ENCODE data around the gene PRICKLE2.

The PRICKLE2 gene

GRCh38 chr3:64221571-64222257 lies 3.6 kb downstream of the PRICKLE2 start:
- Histone ChIP-seq H3K9ac (ENCODE audit: low read depth, low read length) (no peak overlapping the region), H3K4me1 (ENCODE audit: insufficient read depth, low read length) (peaks cover 34% of the 10 kb centered on the region), H3K36me3 (ENCODE audit: insufficient read depth, low read length) (no peaks in the 10 kb centered on the region), H3K9me3 (ENCODE audit: control insufficient read depth, insufficient read depth, low read length) (no peaks in the 10 kb centered on the region)

GRCh38 chr3:64220161-64220914 lies 4.9 kb downstream of the PRICKLE2 start:
- Histone ChIP-seq H3K36me3 (ENCODE audit: insufficient read depth, low read length) (no peaks in the 10 kb centered on the region), H3K4me1 (ENCODE audit: insufficient read depth, low read length) (peaks cover 36% of the 10 kb centered on the region), H3K9me3 (ENCODE audit: control insufficient read depth, insufficient read depth, low read length) (no peaks in the 10 kb centered on the region), H3K9ac (ENCODE audit: low read depth, low read length) (no peak overlapping the region)

GRCh38 chr3:64218746-64219145 lies 6.5 kb downstream of the PRICKLE2 start:
- no peaks in the 10 kb centered on the region for H3K9me3 ChIP-seq (ENCODE audit: control insufficient read depth, insufficient read depth, low read length)
- no peak overlapping the region for H3K9ac ChIP-seq (ENCODE audit: low read depth, low read length)
- peaks cover 44% of the 10 kb centered on the region for H3K4me1 ChIP-seq (ENCODE audit: insufficient read depth, low read length)
- H3K36me3 ChIP-seq (ENCODE audit: insufficient read depth, low read length), result no peaks in the 10 kb centered on the region

GRCh38 chr3:64218329-64218728 lies 6.9 kb downstream of the PRICKLE2 start:
- H3K9ac ChIP-seq (ENCODE audit: low read depth, low read length), result no peak overlapping the region
- no peaks in the 10 kb centered on the region for H3K36me3 ChIP-seq (ENCODE audit: insufficient read depth, low read length)
- peaks cover 44% of the 10 kb centered on the region for H3K4me1 ChIP-seq (ENCODE audit: insufficient read depth, low read length)
- no peaks in the 10 kb centered on the region for H3K9me3 ChIP-seq (ENCODE audit: control insufficient read depth, insufficient read depth, low read length)

- Histone ChIP-seq H3K4me1 (ENCODE audit: insufficient read depth, low read length) (peaks cover 42% of the 10 kb centered on the region), H3K9ac (ENCODE audit: low read depth, low read length) (no peak overlapping the region), H3K36me3 (ENCODE audit: insufficient read depth, low read length) (no peaks in the 10 kb centered on the region)
These were observed 8.8 kb downstream of the PRICKLE2 start for GRCh38 chr3:64216274-64217147.

GRCh38 chr3:64215559-64215958 lies 9.7 kb downstream of the PRICKLE2 start:
- Histone ChIP-seq H3K36me3 (ENCODE audit: insufficient read depth, low read length) (no peaks in the 10 kb centered on the region), H3K9me3 (ENCODE audit: control insufficient read depth, insufficient read depth, low read length) (no peaks in the 10 kb centered on the region), H3K9ac (ENCODE audit: low read depth, low read length) (no peak overlapping the region), H3K4me1 (ENCODE audit: insufficient read depth, low read length) (peaks cover 32% of the 10 kb centered on the region)

More at GRCh38 chr3:64216274-64217147, 8.8 kb downstream of the PRICKLE2 start:
- no peaks in the 10 kb centered on the region for H3K9me3 ChIP-seq (ENCODE audit: control insufficient read depth, insufficient read depth, low read length)

- no peak overlapping the region for H3K9ac ChIP-seq (ENCODE audit: low read depth, low read length)
- H3K4me1 ChIP-seq (ENCODE audit: insufficient read depth, low read length), result peaks cover 28% of the 10 kb centered on the region
- no peaks in the 10 kb centered on the region for H3K36me3 ChIP-seq (ENCODE audit: insufficient read depth, low read length)
- H3K9me3 ChIP-seq (ENCODE audit: control insufficient read depth, insufficient read depth, low read length), result no peaks in the 10 kb centered on the region
These were observed 10.2 kb downstream of the PRICKLE2 start for GRCh38 chr3:64215103-64215502.

- Histone ChIP-seq H3K9ac (ENCODE audit: low read depth, low read length) (no peak overlapping the region), H3K4me1 (ENCODE audit: insufficient read depth, low read length) (peaks cover 27% of the 10 kb centered on the region), H3K9me3 (ENCODE audit: control insufficient read depth, insufficient read depth, low read length) (no peaks in the 10 kb centered on the region), H3K36me3 (ENCODE audit: insufficient read depth, low read length) (no peaks in the 10 kb centered on the region)
These were observed 10.8 kb downstream of the PRICKLE2 start for GRCh38 chr3:64214381-64215018.

- Histone ChIP-seq H3K36me3 (ENCODE audit: insufficient read depth, low read length) (no peaks in the 10 kb centered on the region), H3K9me3 (ENCODE audit: control insufficient read depth, insufficient read depth, low read length) (no peaks in the 10 kb centered on the region), H3K4me1 (ENCODE audit: insufficient read depth, low read length) (peaks cover 24% of the 10 kb centered on the region), H3K9ac (ENCODE audit: low read depth, low read length) (no peak overlapping the region)
These were observed 11.3 kb downstream of the PRICKLE2 start for GRCh38 chr3:64213962-64214379.

- Histone ChIP-seq H3K9me3 (ENCODE audit: control insufficient read depth, insufficient read depth, low read length) (no peaks in the 10 kb centered on the region), H3K36me3 (ENCODE audit: insufficient read depth, low read length) (no peaks in the 10 kb centered on the region), H3K9ac (ENCODE audit: low read depth, low read length) (no peak overlapping the region), H3K4me1 (ENCODE audit: insufficient read depth, low read length) (peaks cover 22% of the 10 kb centered on the region)
These were observed 11.9 kb downstream of the PRICKLE2 start for GRCh38 chr3:64213224-64213878.

GRCh38 chr3:64209866-64210621 lies 15.2 kb downstream of the PRICKLE2 start:
- Histone ChIP-seq H3K36me3 (ENCODE audit: insufficient read depth, low read length) (no peaks in the 10 kb centered on the region), H3K9ac (ENCODE audit: low read depth, low read length) (no peak overlapping the region), H3K4me1 (ENCODE audit: insufficient read depth, low read length) (peaks cover 8% of the 10 kb centered on the region), H3K9me3 (ENCODE audit: control insufficient read depth, insufficient read depth, low read length) (no peaks in the 10 kb centered on the region)

- Histone ChIP-seq H3K4me1 (ENCODE audit: insufficient read depth, low read length) (0 out of 2 replicates have a peak, but pooled peaks cover 5% of the 10 kb centered on the region), H3K9me3 (ENCODE audit: control insufficient read depth, insufficient read depth, low read length) (no peaks in the 10 kb centered on the region), H3K36me3 (ENCODE audit: insufficient read depth, low read length) (no peaks in the 10 kb centered on the region), H3K9ac (ENCODE audit: low read depth, low read length) (no peak overlapping the region)
These were observed 17.8 kb downstream of the PRICKLE2 start for GRCh38 chr3:64207289-64208080.
